Choroid plexus epithelial cell (primary cell): Measurements from ENCODE around the gene ZNF784.
A peak's percentile ranks its signal among the peaks of the same experiment; 100 is the strongest.
"Not testable (repeated sequence)": the region's sequence is repeated elsewhere in the genome, so short reads cannot be mapped to it uniquely, and the experiment has no call there.

ENCODE experiments used
- DNase-seq: peaks from one replicate; pipeline ENCODE4 v3.0.0-alpha.2; 2010; ENCODE audit warnings: low read depth
- H3K4me3 ChIP-seq: 2 replicates; pipeline ENCODE4 v1.5.1; 2011; ENCODE audit warnings: low read depth, mild to moderate bottlenecking, control low read depth, low read length, moderate library complexity
- CTCF ChIP-seq: conservative IDR thresholded peaks from 2 replicates; pipeline ENCODE4 v1.5.1; 2011; ENCODE audit warnings: low read depth, mild to moderate bottlenecking, control low read depth, inconsistent platforms, low read length, moderate library complexity

The ZNF784 gene

GRCh38 chr19:55591555-55591954 lies 32.8 kb downstream of the ZNF784 start:
- no peak overlapping the region for H3K4me3 ChIP-seq
- DNase-seq: no peak
- no peak for TF ChIP-seq CTCF

GRCh38 chr19:55590617-55591016 lies 33.7 kb downstream of the ZNF784 start:
- H3K4me3 ChIP-seq: no peak overlapping the region
- no peak for TF ChIP-seq CTCF
- peak; percentile 25 for DNase-seq

- DNase-seq: no peak
- TF ChIP-seq CTCF: no peak
- no peak overlapping the region for H3K4me3 ChIP-seq
Observed at GRCh38 chr19:55590109-55590508, 34.3 kb downstream of the ZNF784 start.

- TF ChIP-seq CTCF: no peak
- DNase-seq: no peak
- H3K4me3 ChIP-seq: no peak overlapping the region
Observed at GRCh38 chr19:55588738-55589137, 35.6 kb downstream of the ZNF784 start.

GRCh38 chr19:55586976-55587668 lies 37.2 kb downstream of the ZNF784 start:
- H3K4me3 ChIP-seq: peak overlapping the region; percentile 50
- DNase-seq: peak; percentile 95
- TF ChIP-seq CTCF: no peak

GRCh38 chr19:55585658-55586339 lies 38.6 kb downstream of the ZNF784 start:
- peak; percentile 90 for DNase-seq
- H3K4me3 ChIP-seq: peak overlapping the region; percentile 46
- no peak for TF ChIP-seq CTCF

- H3K4me3 ChIP-seq: no peak overlapping the region
- DNase-seq: no peak
- TF ChIP-seq CTCF: no peak
Observed at GRCh38 chr19:55584871-55585270, 39.5 kb downstream of the ZNF784 start.

- not testable (repeated sequence) for DNase-seq, H3K4me3 ChIP-seq
Observed at GRCh38 chr19:55583897-55584296, 40.5 kb downstream of the ZNF784 start.

- not testable (repeated sequence) for H3K4me3 ChIP-seq, DNase-seq
Observed at GRCh38 chr19:55582284-55582683, 42.1 kb downstream of the ZNF784 start.
